ENCODE data around the gene PRELID1.

PRELID1 gene

DNA sequence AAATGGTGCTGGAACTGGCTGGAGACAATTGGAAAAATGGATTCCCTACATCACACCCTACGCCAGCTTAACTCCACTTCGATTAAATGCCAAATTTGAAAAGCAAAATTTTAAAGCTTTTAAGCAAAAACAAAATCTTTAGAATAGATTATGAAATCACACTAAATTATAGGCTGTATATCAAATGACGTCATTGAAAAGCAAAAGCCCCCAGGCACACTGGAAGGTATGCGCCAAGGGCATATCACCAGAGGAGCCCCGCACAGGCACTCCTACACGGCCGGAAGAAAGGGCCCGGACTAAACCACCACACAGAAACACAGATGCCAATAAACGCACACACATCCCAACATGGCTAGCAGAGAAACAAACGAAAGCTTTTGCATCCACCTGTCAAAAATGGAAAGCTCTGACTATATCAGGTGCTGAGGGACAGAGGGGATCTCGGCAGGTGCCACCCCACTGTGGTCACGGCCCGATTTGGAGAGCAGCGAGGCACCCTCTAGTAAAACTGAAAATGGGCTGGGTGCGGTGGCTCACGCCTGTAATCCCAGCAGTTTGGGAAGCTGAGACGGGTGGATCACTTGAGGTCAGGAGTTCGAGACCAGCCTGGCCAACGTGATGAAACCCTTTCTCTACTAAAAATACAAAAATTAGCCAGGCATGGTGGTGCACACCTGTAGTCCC lies 25.1 kb downstream of the PRELID1 start:
- peaks cover 5% of the 10 kb centered on the region for H3K36me3 ChIP-seq (ENCODE audit: control insufficient read depth, insufficient read depth, low read length)
- no peak overlapping the region for H3K4me2 ChIP-seq (ENCODE audit: low read length)
- H3K79me2 ChIP-seq (ENCODE audit: control insufficient read depth, insufficient read depth, low read length): no peaks in the 10 kb centered on the region
- no peak overlapping the region for H4K8ac ChIP-seq (ENCODE audit: low read depth, low read length)
- H3K27ac ChIP-seq (ENCODE audit: low read depth, low read length): no peak overlapping the region
- H3K23ac ChIP-seq (ENCODE audit: low read length): no peak overlapping the region
- no peak overlapping the region for H2BK120ac ChIP-seq (ENCODE audit: low read depth, low read length)
- WGBS (ENCODE audit: extremely low coverage, insufficient coverage, low lambda C conversion rate): no CpG with 5 or more reads among the region's 19 CpGs
- no peak overlapping the region for H3K18ac ChIP-seq (ENCODE audit: low read length)
- no peak overlapping the region for H2BK5ac ChIP-seq (ENCODE audit: low read length)
- no peaks in the 10 kb centered on the region for H3K79me1 ChIP-seq (ENCODE audit: low read length)
- no peak overlapping the region for H3K56ac ChIP-seq (ENCODE audit: low read length)
- no peak overlapping the region for H3K9ac ChIP-seq (ENCODE audit: low read length)
- no peaks in the 10 kb centered on the region for H3K4me1 ChIP-seq (ENCODE audit: control insufficient read depth, low read depth, low read length)
- no peak for DNase-seq
- H3K4ac ChIP-seq (ENCODE audit: low read depth, low read length): no peak overlapping the region
- no peak overlapping the region for H2BK15ac ChIP-seq (replicated peaks; ENCODE audit: low read depth)
- H4K5ac ChIP-seq (ENCODE audit: low read length): no peak overlapping the region
- H3K4me3 ChIP-seq (ENCODE audit: low read length): no peak overlapping the region
- H2AK5ac ChIP-seq (ENCODE audit: low read length): no peak overlapping the region
- no peaks in the 10 kb centered on the region for H3K27me3 ChIP-seq (ENCODE audit: insufficient read depth, low read length, poor library complexity)

DNA sequence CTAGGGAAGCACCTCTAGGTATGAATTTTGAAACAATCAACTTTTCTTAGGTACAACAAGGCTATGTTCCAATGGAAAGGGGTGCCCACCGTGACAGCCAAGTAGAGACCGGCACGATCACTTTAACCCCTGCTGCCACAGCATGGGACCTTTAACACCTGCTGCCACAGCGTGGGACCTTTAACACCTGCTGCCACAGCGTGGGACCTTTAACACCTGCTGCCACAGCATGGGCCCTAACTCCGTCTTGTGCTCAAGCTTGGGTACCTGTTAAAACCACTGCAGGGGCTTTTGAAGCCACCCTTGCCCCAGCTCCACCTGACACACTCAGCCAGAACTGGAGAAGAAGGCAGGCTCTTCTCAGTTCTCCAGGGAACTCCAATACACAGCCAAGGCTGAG lies 26.3 kb downstream of the PRELID1 start:
- Histone ChIP-seq H3K36me3 (ENCODE audit: control insufficient read depth, insufficient read depth, low read length) (peaks cover 5% of the 10 kb centered on the region), H3K23ac (ENCODE audit: low read length) (no peak overlapping the region), H4K8ac (ENCODE audit: low read depth, low read length) (no peak overlapping the region), H3K79me1 (ENCODE audit: low read length) (no peaks in the 10 kb centered on the region), H3K9ac (ENCODE audit: low read length) (no peak overlapping the region), H3K79me2 (ENCODE audit: control insufficient read depth, insufficient read depth, low read length) (no peaks in the 10 kb centered on the region), H3K18ac (ENCODE audit: low read length) (no peak overlapping the region), H3K27ac (ENCODE audit: low read depth, low read length) (no peak overlapping the region), H2BK120ac (ENCODE audit: low read depth, low read length) (no peak overlapping the region), H3K56ac (ENCODE audit: low read length) (no peak overlapping the region), H2BK15ac (replicated peaks; ENCODE audit: low read depth) (no peak overlapping the region), H4K5ac (ENCODE audit: low read length) (no peak overlapping the region), H3K4me3 (ENCODE audit: low read length) (no peak overlapping the region), H2BK5ac (ENCODE audit: low read length) (no peak overlapping the region), H3K27me3 (ENCODE audit: insufficient read depth, low read length, poor library complexity) (no peaks in the 10 kb centered on the region), H2AK5ac (ENCODE audit: low read length) (no peak overlapping the region), H3K4ac (ENCODE audit: low read depth, low read length) (no peak overlapping the region), H3K4me1 (ENCODE audit: control insufficient read depth, low read depth, low read length) (no peaks in the 10 kb centered on the region), H3K4me2 (ENCODE audit: low read length) (no peak overlapping the region)
- no peak for DNase-seq
- no CpG with 5 or more reads among the region's 6 CpGs for WGBS (ENCODE audit: extremely low coverage, insufficient coverage, low lambda C conversion rate)

DNA sequence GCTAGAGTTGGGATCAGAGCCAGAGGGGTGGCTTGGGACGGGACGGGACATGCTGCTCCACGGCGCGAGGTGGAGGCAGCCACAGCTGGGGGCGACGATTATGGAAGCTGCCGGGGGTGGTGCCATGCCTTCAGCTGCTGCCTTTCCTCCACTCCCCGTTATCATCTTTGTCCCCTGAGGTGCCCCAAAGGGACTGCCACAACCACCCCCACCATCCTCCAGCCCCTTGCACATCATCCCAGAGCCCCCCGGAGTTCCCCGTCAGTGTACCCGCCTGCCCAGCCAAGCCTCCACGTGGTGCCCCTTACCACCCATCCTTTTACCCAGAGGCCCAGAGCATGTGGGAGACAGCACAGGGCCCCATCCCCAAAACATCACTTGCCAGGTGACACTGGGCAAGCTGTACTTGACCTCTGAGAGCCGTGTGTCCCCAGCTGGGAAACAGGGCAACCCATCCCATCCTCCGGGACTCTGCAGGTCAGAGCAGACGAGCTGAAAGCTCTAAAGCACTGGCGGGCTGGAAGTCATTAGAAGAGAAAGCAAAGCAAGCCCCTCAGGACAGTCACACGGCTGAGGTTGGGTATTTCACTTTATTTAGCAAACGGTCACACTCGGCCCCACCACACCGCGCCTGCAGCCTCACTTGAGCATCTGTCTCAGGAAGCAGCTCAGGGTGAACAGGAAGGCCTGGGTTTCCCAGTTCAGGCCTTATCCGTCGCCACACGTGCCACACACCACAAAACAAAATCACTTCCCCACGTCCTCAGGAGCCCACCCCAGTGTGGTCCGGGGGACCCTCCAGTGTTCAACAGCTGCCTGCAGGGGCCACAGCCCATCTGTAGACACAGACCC lies 27.6 kb downstream of the PRELID1 start:
- no peak for DNase-seq
- Histone ChIP-seq H3K79me2 (ENCODE audit: control insufficient read depth, insufficient read depth, low read length) (no peaks in the 10 kb centered on the region), H3K9ac (ENCODE audit: low read length) (no peak overlapping the region), H4K5ac (ENCODE audit: low read length) (no peak overlapping the region), H2BK120ac (ENCODE audit: low read depth, low read length) (no peak overlapping the region), H3K23ac (ENCODE audit: low read length) (no peak overlapping the region), H4K8ac (ENCODE audit: low read depth, low read length) (no peak overlapping the region), H2BK5ac (ENCODE audit: low read length) (no peak overlapping the region), H2AK5ac (ENCODE audit: low read length) (no peak overlapping the region), H3K4me2 (ENCODE audit: low read length) (no peak overlapping the region), H3K79me1 (ENCODE audit: low read length) (no peaks in the 10 kb centered on the region), H3K4me1 (ENCODE audit: control insufficient read depth, low read depth, low read length) (no peaks in the 10 kb centered on the region), H3K56ac (ENCODE audit: low read length) (no peak overlapping the region), H3K27me3 (ENCODE audit: insufficient read depth, low read length, poor library complexity) (no peaks in the 10 kb centered on the region), H3K27ac (ENCODE audit: low read depth, low read length) (no peak overlapping the region), H3K4ac (ENCODE audit: low read depth, low read length) (no peak overlapping the region), H3K36me3 (ENCODE audit: control insufficient read depth, insufficient read depth, low read length) (peaks cover 5% of the 10 kb centered on the region), H3K18ac (ENCODE audit: low read length) (no peak overlapping the region), H2BK15ac (replicated peaks; ENCODE audit: low read depth) (no peak overlapping the region), H3K4me3 (ENCODE audit: low read length) (no peak overlapping the region)
- WGBS (ENCODE audit: extremely low coverage, insufficient coverage, low lambda C conversion rate): no CpG with 5 or more reads among the region's 27 CpGs

DNA sequence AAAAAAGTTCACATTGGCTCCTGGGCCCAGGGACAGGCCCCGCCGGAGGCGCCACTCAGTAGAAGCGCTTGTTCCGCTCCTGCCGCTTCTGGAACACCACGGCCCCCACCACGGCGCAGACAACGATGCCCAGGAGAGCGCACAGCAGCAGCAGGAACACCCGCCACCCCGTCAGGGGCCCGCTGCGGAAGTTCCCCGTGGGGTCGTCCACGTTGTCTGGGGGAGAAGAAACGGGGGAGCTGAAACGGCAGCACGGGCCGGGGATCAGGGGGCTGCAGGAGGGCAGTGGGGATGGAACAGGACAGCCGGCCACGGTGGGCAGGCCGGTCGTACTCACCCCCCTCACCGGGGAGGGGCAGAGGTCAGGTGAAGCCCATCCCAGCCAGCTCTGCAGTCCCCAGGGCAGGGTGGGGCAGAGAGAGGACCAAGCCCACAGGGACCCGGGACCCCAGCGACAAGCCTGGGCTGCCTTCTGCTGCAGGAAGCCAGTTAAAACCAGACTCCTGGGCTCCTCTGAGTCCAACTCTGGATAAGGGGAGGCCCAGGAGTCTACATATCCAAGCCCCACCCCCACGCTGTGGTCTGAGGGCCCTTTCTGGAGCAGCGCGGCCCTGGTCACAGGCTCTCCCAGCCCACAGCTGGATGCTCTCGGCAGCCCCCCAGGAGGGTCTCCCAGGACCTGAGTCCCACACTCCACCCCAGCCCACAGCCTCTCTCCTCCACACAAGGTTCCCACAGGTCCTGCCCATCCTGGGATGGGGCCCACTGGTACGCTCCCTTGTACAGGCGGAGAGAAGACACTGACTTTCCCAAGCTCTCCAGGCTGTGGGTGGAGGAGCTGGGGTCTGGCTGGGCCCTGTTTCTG lies 28.7 kb downstream of the PRELID1 start:
- no peak overlapping the region for H3K4me2 ChIP-seq (ENCODE audit: low read length)
- no peak overlapping the region for H3K27ac ChIP-seq (ENCODE audit: low read depth, low read length)
- H2BK15ac ChIP-seq (replicated peaks; ENCODE audit: low read depth): no peak overlapping the region
- H3K36me3 ChIP-seq (ENCODE audit: control insufficient read depth, insufficient read depth, low read length): peaks cover 5% of the 10 kb centered on the region
- H3K79me2 ChIP-seq (ENCODE audit: control insufficient read depth, insufficient read depth, low read length): no peaks in the 10 kb centered on the region
- no peaks in the 10 kb centered on the region for H3K27me3 ChIP-seq (ENCODE audit: insufficient read depth, low read length, poor library complexity)
- H3K18ac ChIP-seq (ENCODE audit: low read length): no peak overlapping the region
- DNase-seq: no peak
- H3K4ac ChIP-seq (ENCODE audit: low read depth, low read length): no peak overlapping the region
- no CpG with 5 or more reads among the region's 35 CpGs for WGBS (ENCODE audit: extremely low coverage, insufficient coverage, low lambda C conversion rate)
- no peak overlapping the region for H2BK5ac ChIP-seq (ENCODE audit: low read length)
- H3K79me1 ChIP-seq (ENCODE audit: low read length): no peaks in the 10 kb centered on the region
- H3K23ac ChIP-seq (ENCODE audit: low read length): no peak overlapping the region
- H3K56ac ChIP-seq (ENCODE audit: low read length): no peak overlapping the region
- H4K8ac ChIP-seq (ENCODE audit: low read depth, low read length): no peak overlapping the region
- H3K4me1 ChIP-seq (ENCODE audit: control insufficient read depth, low read depth, low read length): no peaks in the 10 kb centered on the region
- no peak overlapping the region for H3K9ac ChIP-seq (ENCODE audit: low read length)
- H2AK5ac ChIP-seq (ENCODE audit: low read length): no peak overlapping the region
- H4K5ac ChIP-seq (ENCODE audit: low read length): no peak overlapping the region
- H2BK120ac ChIP-seq (ENCODE audit: low read depth, low read length): no peak overlapping the region
- no peak overlapping the region for H3K4me3 ChIP-seq (ENCODE audit: low read length)

DNA sequence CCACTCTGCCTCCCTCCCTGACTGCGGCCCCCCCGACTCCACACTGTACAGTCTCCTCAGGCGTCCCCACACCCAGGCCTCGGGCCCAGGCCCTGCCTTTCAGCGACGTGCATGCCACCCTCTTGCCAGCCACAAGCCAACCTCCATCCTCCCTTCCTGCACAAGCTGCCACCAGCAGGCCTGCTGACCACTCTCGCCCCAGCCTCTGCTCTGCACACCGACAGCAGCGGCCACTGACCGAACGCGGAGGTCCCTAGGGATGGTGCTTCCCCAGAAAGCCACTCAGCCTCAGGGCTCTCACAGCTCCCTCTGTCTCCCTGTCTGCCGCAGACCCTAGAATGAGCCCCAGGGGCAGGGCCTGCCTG lies 29.3 kb downstream of the PRELID1 start:
- H4K5ac ChIP-seq (ENCODE audit: low read length): no peak overlapping the region
- no peak overlapping the region for H2BK15ac ChIP-seq (replicated peaks; ENCODE audit: low read depth)
- H3K9ac ChIP-seq (ENCODE audit: low read length): no peak overlapping the region
- H3K4ac ChIP-seq (ENCODE audit: low read depth, low read length): no peak overlapping the region
- H3K79me2 ChIP-seq (ENCODE audit: control insufficient read depth, insufficient read depth, low read length): no peaks in the 10 kb centered on the region
- DNase-seq: no peak
- H3K18ac ChIP-seq (ENCODE audit: low read length): no peak overlapping the region
- H3K4me1 ChIP-seq (ENCODE audit: control insufficient read depth, low read depth, low read length): no peaks in the 10 kb centered on the region
- H2BK5ac ChIP-seq (ENCODE audit: low read length): no peak overlapping the region
- no peak overlapping the region for H4K8ac ChIP-seq (ENCODE audit: low read depth, low read length)
- H2AK5ac ChIP-seq (ENCODE audit: low read length): no peak overlapping the region
- no peak overlapping the region for H3K4me2 ChIP-seq (ENCODE audit: low read length)
- H3K36me3 ChIP-seq (ENCODE audit: control insufficient read depth, insufficient read depth, low read length): peaks cover 5% of the 10 kb centered on the region
- H3K79me1 ChIP-seq (ENCODE audit: low read length): no peaks in the 10 kb centered on the region
- H3K23ac ChIP-seq (ENCODE audit: low read length): no peak overlapping the region
- no peak overlapping the region for H3K56ac ChIP-seq (ENCODE audit: low read length)
- no peak overlapping the region for H3K27ac ChIP-seq (ENCODE audit: low read depth, low read length)
- no peaks in the 10 kb centered on the region for H3K27me3 ChIP-seq (ENCODE audit: insufficient read depth, low read length, poor library complexity)
- WGBS (ENCODE audit: extremely low coverage, insufficient coverage, low lambda C conversion rate): no CpG with 5 or more reads among the region's 13 CpGs
- no peak overlapping the region for H3K4me3 ChIP-seq (ENCODE audit: low read length)
- H2BK120ac ChIP-seq (ENCODE audit: low read depth, low read length): no peak overlapping the region

All from mesendoderm (in vitro differentiated cells).